Measurements from ENCODE around the gene MEF2C.

DNA sequence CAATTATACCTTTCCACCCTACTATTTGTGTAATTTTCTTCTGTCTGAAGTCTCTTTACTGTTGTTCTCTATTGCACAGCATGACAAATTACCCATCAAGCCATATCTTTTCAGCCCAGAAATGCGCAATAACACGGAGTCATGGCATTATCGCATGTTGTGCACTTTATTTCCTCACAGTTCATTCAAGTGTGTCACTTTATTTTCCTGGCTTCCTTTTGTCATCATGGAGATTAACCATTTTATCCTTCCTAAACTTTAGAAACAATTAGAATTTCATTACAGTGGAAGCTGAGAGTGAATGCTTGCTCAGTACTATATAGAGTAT is 41.3 kb upstream of the MEF2C start:
- TF ChIP-seq, protein P1, sequence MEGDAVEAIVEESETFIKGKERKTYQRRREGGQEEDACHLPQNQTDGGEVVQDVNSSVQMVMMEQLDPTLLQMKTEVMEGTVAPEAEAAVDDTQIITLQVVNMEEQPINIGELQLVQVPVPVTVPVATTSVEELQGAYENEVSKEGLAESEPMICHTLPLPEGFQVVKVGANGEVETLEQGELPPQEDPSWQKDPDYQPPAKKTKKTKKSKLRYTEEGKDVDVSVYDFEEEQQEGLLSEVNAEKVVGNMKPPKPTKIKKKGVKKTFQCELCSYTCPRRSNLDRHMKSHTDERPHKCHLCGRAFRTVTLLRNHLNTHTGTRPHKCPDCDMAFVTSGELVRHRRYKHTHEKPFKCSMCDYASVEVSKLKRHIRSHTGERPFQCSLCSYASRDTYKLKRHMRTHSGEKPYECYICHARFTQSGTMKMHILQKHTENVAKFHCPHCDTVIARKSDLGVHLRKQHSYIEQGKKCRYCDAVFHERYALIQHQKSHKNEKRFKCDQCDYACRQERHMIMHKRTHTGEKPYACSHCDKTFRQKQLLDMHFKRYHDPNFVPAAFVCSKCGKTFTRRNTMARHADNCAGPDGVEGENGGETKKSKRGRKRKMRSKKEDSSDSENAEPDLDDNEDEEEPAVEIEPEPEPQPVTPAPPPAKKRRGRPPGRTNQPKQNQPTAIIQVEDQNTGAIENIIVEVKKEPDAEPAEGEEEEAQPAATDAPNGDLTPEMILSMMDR (IDR thresholded peaks at IDR 0.05; ENCODE audit: low read length): no peak
- no peak for TF ChIP-seq EZH2 (IDR thresholded peaks at IDR 0.05; ENCODE audit: borderline replicate concordance, low read length)
